Stimulated activated naive CD8-positive, alpha-beta T cell treated with anti-CD3 and anti-CD28 coated beads, Interleukin-15, amount 100 ng/mL, for 72 hours (primary cell): ENCODE results near the gene HAND2.

Source experiments
- ATAC-seq: fragments of 150-1000 bp; cut with Tn5 transposase; 2 replicates; pipeline ENCODE4 v1.10.0; 2021; ENCODE audit warnings: mild to moderate bottlenecking, moderate library complexity
- DNase-seq, 2 donors: peaks; one replicate each; pipeline ENCODE4 v3.0.0; 2021 to 2022
- H3K27ac Mint-ChIP-seq, 2 donors: one replicate each; pipeline ENCODE4 v1.8.0; 2022; ENCODE audit warnings: mild to moderate bottlenecking in 2 of 2, mixed read lengths in 2 of 2, moderate library complexity in 2 of 2
- H3K27me3 Mint-ChIP-seq: one replicate; pipeline ENCODE4 v1.8.0; 2022; ENCODE audit warnings: mixed read lengths
- H3K4me1 Mint-ChIP-seq: one replicate; pipeline ENCODE4 v1.8.0; 2022; ENCODE audit warnings: mild to moderate bottlenecking, mixed read lengths
- H3K4me3 Mint-ChIP-seq, 2 donors: one replicate each; pipeline ENCODE4 v1.8.0; 2022; ENCODE audit warnings: mild to moderate bottlenecking in 2 of 2, mixed read lengths in 2 of 2, moderate library complexity in 1 of 2
- H3K9me3 Mint-ChIP-seq, 2 donors: one replicate each; pipeline ENCODE4 v1.8.0; 2022; ENCODE audit warnings: mixed read lengths in 2 of 2

HAND2 gene

DNA sequence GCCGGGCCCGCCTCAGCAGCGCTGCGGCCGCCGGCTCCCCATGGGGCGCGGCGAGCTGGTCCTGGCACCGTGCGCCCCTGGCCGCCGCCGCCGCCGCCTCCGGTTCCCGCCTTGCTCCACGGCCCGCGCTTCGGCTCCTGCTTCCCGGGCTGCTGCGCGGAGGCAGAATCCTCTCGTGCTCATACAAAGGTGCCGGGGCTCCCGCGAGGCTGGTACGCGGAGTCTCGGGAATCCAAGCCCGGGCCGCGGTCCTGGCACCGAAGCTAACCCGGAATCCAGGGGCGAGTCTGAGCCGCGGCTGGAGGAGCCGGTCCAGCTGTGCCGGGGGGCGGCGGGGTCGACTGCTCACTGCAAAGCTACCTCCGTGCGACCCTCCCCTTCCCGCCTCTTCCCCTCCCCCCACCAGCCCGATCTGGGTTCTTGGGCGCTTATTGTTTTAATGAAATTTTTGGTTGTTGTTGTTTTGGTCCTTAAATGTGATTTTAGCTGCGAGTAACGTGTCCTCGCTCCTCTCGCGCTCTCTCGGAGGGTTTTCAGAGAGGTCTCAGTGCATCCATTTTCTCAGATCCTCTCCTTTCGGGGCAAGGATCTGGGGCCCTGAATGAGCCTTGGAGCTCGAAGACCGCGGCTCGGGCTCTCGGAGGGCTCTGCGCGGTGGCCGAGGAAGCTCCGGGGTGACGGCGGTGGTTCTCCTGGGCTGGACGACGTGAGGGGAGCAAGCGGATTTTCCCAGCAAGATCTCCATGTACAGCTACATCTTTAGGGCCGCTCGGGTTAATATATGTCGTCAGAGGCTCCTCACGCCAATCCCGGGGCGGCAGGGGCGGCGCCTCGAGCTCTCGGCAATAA lies at the start of gene HAND2:
HAND2 (minus strand) TSS at position 753 of the 849 bp plus-strand sequence. CDS start 940 bp downstream, outside the sequence.
- peak within 1 kb of the TSS in 1 of 2 donors; percentile 90 for H3K27ac Mint-ChIP-seq
- H3K4me1 Mint-ChIP-seq, result peaks cover 44% of the 10 kb centered on the region
- H3K9me3 Mint-ChIP-seq, result peaks cover 0 to 8% of the 10 kb centered on the region in 2 donors
- ATAC-seq (no peak), DNase-seq (no peak)
- H3K4me3 Mint-ChIP-seq, result peak within 1 kb of the TSS; percentile 79 to 82
- peaks cover 97% of the 10 kb centered on the region for H3K27me3 Mint-ChIP-seq

DNA sequence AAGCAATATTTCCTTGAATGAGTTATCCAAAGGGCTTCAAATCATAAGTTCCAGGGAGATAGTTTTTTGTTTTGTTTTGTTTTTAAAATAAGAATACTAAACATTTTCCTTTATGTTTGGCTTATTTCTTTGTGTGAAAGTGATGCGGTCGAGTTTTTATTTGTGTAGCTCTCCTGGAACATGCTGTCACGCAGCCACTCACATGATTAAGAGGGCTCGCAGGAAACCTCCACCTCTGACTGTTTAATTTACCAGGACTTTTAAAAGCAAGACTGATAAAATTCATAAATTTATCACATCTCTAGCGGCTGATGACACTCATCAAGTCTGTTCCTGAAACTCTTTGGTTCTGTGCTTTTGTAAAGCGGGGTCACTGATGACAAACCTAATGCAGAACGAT lies 48.9 kb upstream of the HAND2 start:
- Mint-ChIP-seq H3K4me1 (no peaks in the 10 kb centered on the region), H3K4me3 (no peak overlapping the region), H3K27ac (no peak overlapping the region), H3K27me3 (peaks cover 14% of the 10 kb centered on the region), H3K9me3 (no peaks in the 10 kb centered on the region)
- ATAC-seq (no peak), DNase-seq (no peak)

DNA sequence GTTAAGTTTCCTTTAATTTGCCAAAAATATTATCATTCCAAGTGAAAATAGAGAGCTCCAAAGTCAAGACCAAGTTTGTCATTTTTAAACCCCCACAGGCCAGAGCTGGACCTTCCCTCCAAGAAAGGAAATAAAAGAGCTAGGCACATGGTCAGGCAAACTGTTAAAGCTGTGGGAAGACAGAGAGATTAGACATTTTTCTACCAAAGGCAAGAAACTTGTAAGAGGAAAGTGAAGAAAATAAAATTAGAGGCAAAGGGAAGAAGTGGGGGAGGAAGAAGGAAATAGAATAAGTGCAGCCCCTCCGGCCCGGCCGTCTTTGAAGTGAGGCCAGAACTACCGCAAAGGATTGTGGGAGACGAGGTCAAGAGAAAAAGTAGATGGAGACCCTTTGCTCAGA lies 47.9 kb upstream of the HAND2 start:
- H3K9me3 Mint-ChIP-seq, result no peaks in the 10 kb centered on the region
- H3K27me3 Mint-ChIP-seq, result peaks cover 20% of the 10 kb centered on the region
- no peak overlapping the region for H3K4me3 Mint-ChIP-seq
- DNase-seq (no peak), ATAC-seq (no peak)
- H3K27ac Mint-ChIP-seq, result no peak overlapping the region
- H3K4me1 Mint-ChIP-seq, result no peaks in the 10 kb centered on the region

DNA sequence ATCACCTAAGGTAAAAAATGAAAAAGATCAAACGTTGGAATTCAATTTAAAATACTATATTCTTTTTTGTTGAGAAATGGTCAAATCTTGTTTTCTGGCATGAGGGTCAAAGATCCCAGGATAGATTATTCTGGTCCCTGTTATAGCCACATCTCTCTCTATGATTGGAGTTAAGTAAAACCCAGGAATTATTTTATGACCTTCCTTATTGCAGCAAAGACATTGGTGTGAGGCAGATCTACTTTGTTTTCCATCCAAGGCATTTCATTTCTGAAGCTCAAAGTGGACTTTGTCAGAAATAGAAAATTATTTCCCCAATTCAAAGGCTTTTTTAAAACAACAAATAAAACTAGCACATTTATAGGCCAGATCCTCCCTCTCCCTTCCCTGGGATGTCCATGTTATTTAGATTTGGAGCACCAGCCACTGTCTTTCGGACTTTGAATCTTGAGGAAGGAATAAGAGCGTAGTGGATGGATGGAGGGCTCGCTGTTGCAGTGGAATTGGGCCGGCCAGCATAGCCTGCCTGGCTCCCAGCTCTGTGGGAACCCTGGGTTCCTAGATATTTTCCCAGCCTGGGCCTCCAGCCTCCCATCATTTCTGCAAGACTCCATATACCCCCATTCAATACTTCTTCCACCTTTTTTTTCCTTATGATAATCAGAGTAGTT lies 45.6 kb upstream of the HAND2 start:
- no peak for ATAC-seq
- Mint-ChIP-seq H3K9me3 (no peaks in the 10 kb centered on the region), H3K4me1 (no peaks in the 10 kb centered on the region), H3K4me3 (no peak overlapping the region), H3K27me3 (peaks cover 24% of the 10 kb centered on the region), H3K27ac (no peak overlapping the region)
- DNase-seq, result no peak

DNA sequence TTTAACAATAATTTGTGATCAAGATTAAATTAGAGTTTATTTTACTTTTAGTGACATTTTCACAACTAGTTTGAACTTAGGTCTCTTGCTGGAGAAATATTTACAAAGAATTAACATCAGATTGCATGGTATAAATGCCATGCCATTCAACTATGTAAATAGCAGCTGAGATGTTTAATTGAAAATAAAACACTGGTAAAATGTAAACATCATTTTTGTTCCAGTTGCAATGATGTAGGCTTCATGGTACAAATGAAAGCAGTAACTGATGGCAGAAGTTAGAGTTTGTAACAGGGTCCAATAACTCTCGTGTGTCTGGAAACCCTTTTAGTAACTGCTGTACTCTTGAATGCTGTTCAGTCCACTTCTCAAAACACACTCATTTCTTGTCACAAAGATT lies 43.7 kb upstream of the HAND2 start:
- no peak overlapping the region for H3K4me3 Mint-ChIP-seq
- ATAC-seq (no peak), DNase-seq (no peak)
- peaks cover 37% of the 10 kb centered on the region for H3K27me3 Mint-ChIP-seq
- no peaks in the 10 kb centered on the region for H3K4me1 Mint-ChIP-seq
- H3K27ac Mint-ChIP-seq, result no peak overlapping the region
- no peaks in the 10 kb centered on the region for H3K9me3 Mint-ChIP-seq

DNA sequence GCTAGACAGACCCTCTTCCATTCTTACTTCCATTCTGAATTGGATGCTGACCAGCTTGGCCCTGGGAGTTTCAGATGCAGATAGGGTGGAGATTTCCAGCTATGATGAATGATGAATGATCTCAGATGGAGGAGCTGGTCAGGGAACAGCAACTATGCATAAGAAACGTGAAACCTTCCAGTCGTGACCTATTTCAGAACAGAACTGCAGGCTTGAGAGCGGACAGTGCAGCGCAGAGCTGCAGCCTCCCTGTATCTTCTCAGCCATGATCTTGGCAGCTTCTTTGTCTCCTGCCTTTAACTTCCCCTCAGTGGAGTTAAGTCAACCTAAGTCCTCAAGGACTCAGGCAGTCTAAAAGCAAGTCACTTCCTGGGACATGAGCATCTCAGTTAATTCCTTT lies 43.3 kb upstream of the HAND2 start:
- DNase-seq (no peak), ATAC-seq (no peak)
- H3K4me3 Mint-ChIP-seq, result no peak overlapping the region
- no peaks in the 10 kb centered on the region for H3K9me3 Mint-ChIP-seq
- no peak overlapping the region for H3K27ac Mint-ChIP-seq
- H3K27me3 Mint-ChIP-seq, result peaks cover 36% of the 10 kb centered on the region
- no peaks in the 10 kb centered on the region for H3K4me1 Mint-ChIP-seq

DNA sequence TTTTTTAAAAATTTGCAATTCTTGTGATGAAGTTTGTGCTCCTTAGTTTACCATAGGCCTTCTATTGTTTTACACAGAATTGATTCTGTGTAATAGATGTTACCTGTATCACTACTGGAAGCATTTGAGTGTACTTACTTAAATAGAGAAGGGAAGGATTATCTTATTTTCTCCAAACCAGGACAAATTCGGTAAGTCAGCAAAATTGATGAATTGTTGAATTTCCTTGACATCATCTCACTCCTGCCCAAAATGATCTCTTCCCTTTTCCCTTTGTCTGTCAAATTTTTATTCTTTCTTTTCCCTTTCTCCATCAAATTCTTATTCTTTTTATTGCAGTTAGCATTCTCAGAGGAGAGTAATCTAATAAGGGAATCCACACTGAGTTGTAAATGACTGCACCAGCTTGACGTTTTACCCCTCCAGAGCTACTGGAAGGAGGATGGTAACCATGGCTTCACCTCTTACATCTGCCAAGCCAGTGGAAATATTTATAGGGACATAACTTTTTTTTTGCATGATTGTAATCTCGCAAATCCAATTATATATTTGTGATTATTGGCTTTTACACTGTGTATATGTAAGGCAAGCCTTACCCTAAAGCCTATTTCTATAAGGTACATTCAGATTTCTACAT lies 42.6 kb upstream of the HAND2 start:
- Mint-ChIP-seq H3K27me3 (peaks cover 29% of the 10 kb centered on the region), H3K4me1 (no peaks in the 10 kb centered on the region), H3K9me3 (no peaks in the 10 kb centered on the region), H3K4me3 (no peak overlapping the region), H3K27ac (no peak overlapping the region)
- ATAC-seq (no peak), DNase-seq (no peak)

DNA sequence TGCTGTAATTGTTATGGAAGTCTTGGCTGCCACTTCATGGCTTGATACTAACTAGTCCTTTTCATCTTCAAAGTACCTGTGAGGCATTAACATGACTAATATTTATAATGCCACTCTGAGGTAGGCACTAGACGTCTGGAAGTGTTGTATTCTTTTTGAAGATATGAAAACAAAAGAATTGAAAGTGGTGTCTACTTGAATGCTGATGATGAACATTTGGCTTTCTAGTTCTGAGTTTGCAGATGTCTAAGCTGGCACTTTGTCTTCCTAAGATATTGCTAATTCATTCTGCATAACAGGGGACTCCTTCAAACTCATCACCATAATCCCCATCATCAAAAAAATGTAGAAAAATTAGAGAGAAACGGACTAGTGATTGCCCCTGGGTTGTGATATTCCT lies 41.6 kb upstream of the HAND2 start:
- peaks cover 29% of the 10 kb centered on the region for H3K27me3 Mint-ChIP-seq
- no peak overlapping the region for H3K4me3 Mint-ChIP-seq
- no peak overlapping the region for H3K27ac Mint-ChIP-seq
- no peaks in the 10 kb centered on the region for H3K9me3 Mint-ChIP-seq
- DNase-seq (no peak), ATAC-seq (no peak)
- H3K4me1 Mint-ChIP-seq, result no peaks in the 10 kb centered on the region

DNA sequence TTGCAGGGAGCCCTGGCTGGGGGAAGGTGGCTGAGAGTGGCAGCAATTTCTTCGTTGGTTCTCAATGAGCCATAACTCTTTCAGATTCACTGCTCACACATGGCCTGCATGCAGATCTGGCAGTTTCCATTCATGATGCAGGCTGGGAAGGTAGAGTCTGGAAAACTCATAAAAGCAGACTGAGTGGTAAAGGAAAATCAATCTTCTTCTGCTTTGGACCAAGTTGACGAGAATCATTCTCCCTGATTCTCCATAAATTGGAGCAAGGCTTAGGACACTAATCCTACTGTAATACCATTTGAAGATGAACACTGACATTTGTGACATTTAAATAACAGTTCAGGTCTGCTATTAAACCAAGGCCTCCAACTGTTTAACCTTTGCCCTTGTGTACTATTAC lies 35.3 kb upstream of the HAND2 start:
- DNase-seq (no peak), ATAC-seq (no peak)
- Mint-ChIP-seq H3K4me1 (no peaks in the 10 kb centered on the region), H3K27ac (no peak overlapping the region), H3K4me3 (no peak overlapping the region), H3K9me3 (no peaks in the 10 kb centered on the region), H3K27me3 (peaks cover 9% of the 10 kb centered on the region)

DNA sequence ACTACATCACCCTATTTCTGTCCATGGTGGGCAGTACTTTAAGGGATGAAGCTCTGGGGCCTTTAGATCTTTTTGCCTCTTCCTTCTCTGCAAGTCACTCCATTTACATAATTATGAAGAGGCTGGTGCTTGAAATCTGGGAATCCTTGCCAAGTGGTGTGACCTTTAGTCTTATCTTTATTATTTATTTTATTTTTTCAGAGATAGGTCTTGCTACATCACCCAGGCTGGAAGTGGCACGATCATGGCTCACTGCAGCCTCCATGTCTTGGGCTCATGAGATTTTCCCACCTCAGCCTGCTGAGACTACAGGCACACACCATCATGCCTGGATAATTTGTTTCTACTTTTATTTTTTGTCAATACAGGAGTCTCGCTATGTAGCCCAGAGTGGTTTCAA lies 34.4 kb upstream of the HAND2 start:
- H3K4me1 Mint-ChIP-seq, result no peaks in the 10 kb centered on the region
- no peak overlapping the region for H3K27ac Mint-ChIP-seq
- H3K27me3 Mint-ChIP-seq, result peaks cover 5% of the 10 kb centered on the region
- H3K4me3 Mint-ChIP-seq, result no peak overlapping the region
- no peak for DNase-seq
- no peak for ATAC-seq
- H3K9me3 Mint-ChIP-seq, result no peaks in the 10 kb centered on the region

DNA sequence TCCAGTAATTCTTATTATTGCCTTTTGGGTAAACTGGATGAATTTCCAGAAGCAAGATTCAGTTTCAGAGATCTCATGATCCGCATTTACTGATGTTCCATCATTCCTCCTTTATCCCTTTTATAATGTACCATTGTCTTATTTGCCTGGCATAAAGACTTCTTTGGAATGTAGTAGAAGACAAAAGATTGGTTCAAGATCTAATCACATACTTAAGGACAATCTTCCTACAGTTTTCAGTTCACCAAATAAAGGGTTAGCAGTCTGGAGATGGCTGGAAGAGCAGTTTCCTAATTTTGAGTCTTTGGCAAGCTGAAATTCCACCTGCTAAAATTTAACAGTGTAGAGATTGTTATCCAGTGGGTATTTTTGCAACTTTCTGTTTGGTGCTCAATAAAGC lies 30.9 kb upstream of the HAND2 start:
- ATAC-seq, result no peak
- H3K9me3 Mint-ChIP-seq, result no peaks in the 10 kb centered on the region
- no peak for DNase-seq
- no peak overlapping the region for H3K27ac Mint-ChIP-seq
- H3K4me1 Mint-ChIP-seq, result no peaks in the 10 kb centered on the region
- no peak overlapping the region for H3K4me3 Mint-ChIP-seq
- peaks cover 12% of the 10 kb centered on the region for H3K27me3 Mint-ChIP-seq

DNA sequence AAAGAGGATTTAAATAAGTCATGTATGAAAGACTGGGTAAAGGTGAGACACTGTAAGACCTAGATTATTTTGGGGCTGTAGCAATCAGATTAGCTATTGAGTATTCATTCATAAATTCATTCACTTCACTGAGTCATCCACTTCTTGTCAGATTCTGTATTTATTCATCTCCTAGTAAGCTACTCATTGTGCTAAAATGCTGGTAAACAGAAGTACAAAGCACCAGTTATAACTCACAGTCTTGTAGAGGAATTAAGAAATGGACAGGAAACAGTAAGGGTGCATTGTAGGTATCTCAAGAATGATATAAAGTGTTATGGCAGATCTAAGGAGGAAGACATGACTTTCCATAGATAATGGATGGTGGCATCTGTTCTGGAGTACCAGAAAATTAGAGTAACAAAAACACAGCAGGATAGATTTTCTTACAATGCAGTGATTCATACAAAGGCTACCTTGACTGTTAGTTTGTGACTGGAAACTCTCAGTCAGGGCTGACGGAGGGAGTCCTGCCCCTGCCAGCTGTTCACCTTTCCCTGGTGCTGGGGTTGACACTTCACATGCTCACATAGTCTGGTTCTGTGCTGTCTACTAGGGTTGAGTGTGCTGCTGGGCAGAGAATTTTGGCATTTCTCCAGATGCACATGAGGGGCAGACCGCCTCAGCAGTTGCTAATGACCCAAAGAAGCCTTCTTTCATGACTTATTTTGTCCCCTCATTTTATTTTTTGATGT lies 26.5 kb upstream of the HAND2 start:
- H3K27me3 Mint-ChIP-seq, result peaks cover 20% of the 10 kb centered on the region
- no peak for DNase-seq
- H3K9me3 Mint-ChIP-seq, result no peaks in the 10 kb centered on the region
- no peak overlapping the region for H3K4me3 Mint-ChIP-seq
- no peak overlapping the region for H3K27ac Mint-ChIP-seq
- ATAC-seq, result no peak
- no peaks in the 10 kb centered on the region for H3K4me1 Mint-ChIP-seq

DNA sequence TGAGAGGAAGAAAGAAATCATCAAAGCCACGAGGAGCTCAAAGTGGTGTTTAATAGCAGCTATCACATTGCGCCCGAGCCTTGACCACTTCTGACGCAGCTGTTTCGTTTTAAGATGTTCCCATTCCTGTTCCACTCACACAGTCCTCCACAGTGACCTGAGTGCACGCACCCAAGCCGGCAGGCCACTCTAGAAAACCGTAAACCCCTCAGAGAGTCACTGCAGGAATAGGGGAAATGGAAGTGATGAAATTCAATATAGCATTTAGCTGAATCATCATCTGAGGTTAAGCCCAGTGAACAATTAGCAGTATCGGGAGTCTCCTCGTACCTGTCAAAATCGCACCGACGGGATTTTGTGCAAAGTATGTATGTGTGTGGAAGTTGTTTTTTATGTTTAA lies 17.9 kb upstream of the HAND2 start:
- Mint-ChIP-seq H3K27me3 (peaks cover 64% of the 10 kb centered on the region), H3K9me3 (peaks cover 0 to 4% of the 10 kb centered on the region in 2 donors), H3K4me1 (no peaks in the 10 kb centered on the region), H3K4me3 (no peak overlapping the region), H3K27ac (no peak overlapping the region)
- DNase-seq (no peak), ATAC-seq (no peak)

DNA sequence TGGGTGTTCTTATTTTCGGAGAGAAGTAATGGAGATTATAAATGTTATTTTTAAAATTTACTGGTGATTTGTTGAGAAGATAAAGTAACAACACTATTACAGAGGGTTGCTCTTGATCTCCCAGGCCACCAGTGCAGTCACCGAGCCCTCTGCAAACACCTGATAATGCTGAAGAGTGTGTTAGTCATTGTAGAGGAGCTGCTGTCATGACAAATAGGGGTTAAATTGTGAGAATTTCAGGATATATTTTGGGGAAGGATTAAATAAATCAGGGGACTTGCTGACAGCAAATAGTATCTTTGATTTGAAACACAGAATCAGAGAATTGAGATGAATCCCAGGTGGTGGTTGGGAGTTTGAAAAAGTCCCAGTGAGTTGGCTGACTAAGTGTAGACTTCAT lies 16.7 kb upstream of the HAND2 start:
- peaks cover 57% of the 10 kb centered on the region for H3K27me3 Mint-ChIP-seq
- no peak overlapping the region for H3K4me3 Mint-ChIP-seq
- DNase-seq (no peak), ATAC-seq (no peak)
- H3K9me3 Mint-ChIP-seq, result peaks cover 0 to 4% of the 10 kb centered on the region in 2 donors
- no peak overlapping the region for H3K27ac Mint-ChIP-seq
- no peaks in the 10 kb centered on the region for H3K4me1 Mint-ChIP-seq

DNA sequence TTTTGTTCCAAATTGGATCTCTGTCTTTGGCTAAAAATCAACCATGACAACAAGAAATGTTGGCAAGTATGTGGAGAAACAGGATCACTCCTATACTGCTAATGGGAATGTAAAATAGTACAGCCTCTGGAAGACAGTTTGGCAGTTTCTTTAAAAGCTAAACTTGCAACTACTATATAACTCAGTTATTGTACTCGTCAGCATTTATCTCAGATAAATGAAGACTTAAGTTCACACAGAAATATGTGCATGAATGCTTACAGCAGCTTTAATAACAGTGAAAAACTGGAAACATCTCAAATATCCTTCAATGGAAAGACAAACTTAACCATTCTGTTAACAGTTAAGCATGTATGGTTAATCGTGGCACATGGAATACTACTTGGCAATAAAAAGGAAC lies 15.4 kb upstream of the HAND2 start:
- DNase-seq, result no peak
- Mint-ChIP-seq H3K4me1 (no peaks in the 10 kb centered on the region), H3K9me3 (no peaks in the 10 kb centered on the region), H3K27me3 (peaks cover 49% of the 10 kb centered on the region), H3K4me3 (no peak overlapping the region), H3K27ac (no peak overlapping the region)
- no peak for ATAC-seq

DNA sequence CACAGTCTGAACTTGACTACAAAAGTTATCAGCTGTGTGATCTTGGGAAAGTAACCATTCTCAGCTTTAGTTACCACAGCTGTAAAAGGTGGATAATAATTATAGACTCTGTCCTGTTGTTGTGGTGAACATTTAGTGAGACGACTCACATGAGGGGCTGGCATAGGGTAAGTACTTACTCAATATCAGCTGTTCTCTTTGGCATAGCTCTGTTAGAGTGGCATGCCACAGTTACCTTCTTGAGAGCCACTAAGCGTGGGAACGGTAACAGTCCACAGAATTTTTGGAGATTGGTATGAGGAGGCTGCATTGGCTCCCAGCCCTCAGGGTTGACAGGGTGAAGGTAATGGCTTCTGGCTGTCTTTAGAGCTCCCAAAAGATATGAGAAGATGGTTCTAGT lies 13.2 kb upstream of the HAND2 start:
- Mint-ChIP-seq H3K4me1 (peaks cover 10% of the 10 kb centered on the region), H3K27me3 (peaks cover 69% of the 10 kb centered on the region), H3K9me3 (no peaks in the 10 kb centered on the region), H3K27ac (no peak overlapping the region), H3K4me3 (no peak overlapping the region)
- DNase-seq, result no peak
- no peak for ATAC-seq
